CD4-positive, alpha-beta T cell (primary cell): ENCODE measurements around the gene PTCHD1. TPM values are rescaled to one million over a fixed set of nuclear protein-coding genes. Genes with fewer than 3 reads are reported as not detected.

Source experiments
- ATAC-seq: fragments of 200-7000 bp; cut with Tn5 transposase; one replicate; pipeline ENCODE4 v1.10.0; 2022; ENCODE audit warnings: mild to moderate bottlenecking; ENCODE audit not compliant: poor library complexity
- CTCF ChIA-PET: fragments of 350-600 bp; sonication (Branson Sonifier 250); formaldehyde crosslinking; loops from one replicate; lab custom pipeline; 2021; ENCODE audit warnings: antibody characterized with exemption, inconsistent platforms; lab: Charles Lee
- POLR2A ChIA-PET: fragments of 350-600 bp; sonication (Branson Sonifier 250); formaldehyde crosslinking; loops from one replicate; lab custom pipeline; 2021; ENCODE audit warnings: antibody characterized with exemption, inconsistent platforms; lab: Charles Lee
- DNase-seq, 14 experiments: peaks; one replicate each; pipeline ENCODE4 v3.0.0-alpha.2; 2013 to 2020; ENCODE audit warnings: mixed read lengths in 2 of 14
- H3K27ac ChIP-seq, 2 donors: one replicate each; pipeline versions ENCODE4 v1.5.1 to v1.7.0; 2013; ENCODE audit warnings: low read length in 2 of 2, low read depth in 1 of 2, mild to moderate bottlenecking in 1 of 2
- H3K27me3 ChIP-seq, 2 experiments: 1 replicate in 1 of 2; 2 replicates in 1 of 2; pipeline versions ENCODE4 v1.6.1 to v1.7.0; 2013; ENCODE audit warnings: low read length in 2 of 2, control low read depth in 1 of 2, mild to moderate bottlenecking in 1 of 2, moderate library complexity in 1 of 2; ENCODE audit not compliant: insufficient read depth in 2 of 2, control insufficient read depth in 1 of 2
- H3K36me3 ChIP-seq: one replicate; pipeline ENCODE4 v1.6.1; 2013; ENCODE audit warnings: low read length, control low read depth; ENCODE audit not compliant: insufficient read depth
- H3K4me1 ChIP-seq: one replicate; pipeline ENCODE4 v1.6.1; 2013; ENCODE audit warnings: low read length, control low read depth; ENCODE audit not compliant: insufficient read depth
- H3K4me3 ChIP-seq: one replicate; pipeline ENCODE4 v1.5.1; 2013; ENCODE audit warnings: mild to moderate bottlenecking, low read length, moderate library complexity
- H3K9me3 ChIP-seq, 2 experiments: 1 replicate in 1 of 2; 2 replicates in 1 of 2; pipeline versions ENCODE4 v1.6.1 to v1.7.0; 2013; ENCODE audit warnings: low read length in 2 of 2, mild to moderate bottlenecking in 2 of 2, control low read depth in 1 of 2, moderate library complexity in 1 of 2; ENCODE audit not compliant: control insufficient read depth in 1 of 2, insufficient read depth in 1 of 2
- H3K27ac Mint-ChIP-seq: one replicate; pipeline ENCODE4 v1.8.0; 2020; ENCODE audit warnings: mixed read lengths
- H3K27me3 Mint-ChIP-seq: one replicate; pipeline ENCODE4 v1.8.0; 2021; ENCODE audit warnings: mixed read lengths
- H3K36me3 Mint-ChIP-seq: one replicate; pipeline ENCODE4 v1.8.0; 2021; ENCODE audit warnings: low read depth, mixed read lengths
- H3K4me1 Mint-ChIP-seq: one replicate; pipeline ENCODE4 v1.8.0; 2021; ENCODE audit warnings: low read depth, mixed read lengths
- H3K4me3 Mint-ChIP-seq: one replicate; pipeline ENCODE4 v1.8.0; 2020; ENCODE audit warnings: mild to moderate bottlenecking, mixed read lengths
- H3K9me3 Mint-ChIP-seq: one replicate; pipeline ENCODE4 v1.8.0; 2020; ENCODE audit warnings: mixed read lengths
- intact Hi-C, 2 experiments: fragments of 100-400 bp; cut with DNase I in 1 of 2; cut with micrococcal nuclease in 1 of 2; formaldehyde crosslinking; loops; one replicate each; pipeline versions ENCODE4 v1.15.1 to v1.9.0; 2023 to 2025; cut with DNase I, micrococcal nuclease
- total RNA-seq, 174 experiments: library from RNA in 2 of 174; stranded (reverse) in 2 of 174; gene quantifications; one replicate each; pipeline ENCODE4 v1.2.3 and lab custom pipeline; 2021 to 2026
- TF ChIP-seq, protein P1 (sequence below): fragments of 200-600 bp; IDR thresholded peaks from one replicate; pipeline ENCODE4 v1.8.0; 2022; ENCODE audit warnings: antibody characterized with exemption, mild to moderate bottlenecking

The PTCHD1 gene
- total RNA-seq, 2 experiments from 2014 or later: not detected

DNA sequence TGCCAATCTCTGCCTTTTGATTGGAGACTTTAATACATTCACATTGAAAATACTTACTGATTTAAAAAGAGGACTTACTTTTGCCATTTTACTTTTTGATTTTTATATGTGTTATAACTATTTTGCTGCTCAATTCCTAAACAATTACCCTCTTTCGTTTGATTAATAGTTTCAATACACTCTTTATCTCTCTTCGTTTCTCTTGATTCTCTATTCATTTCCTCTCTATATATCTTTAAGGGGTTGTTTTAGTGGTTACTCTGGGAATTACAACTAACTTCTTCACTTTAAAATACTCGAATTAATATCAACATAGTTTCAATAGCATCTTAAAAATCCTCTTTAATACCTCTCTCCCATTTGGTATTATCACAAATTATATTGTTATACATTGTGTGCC is 116.6 kb downstream of the PTCHD1 start:
- Mint-ChIP-seq H3K27me3 (no peaks in the 10 kb centered on the region), H3K9me3 (no peaks in the 10 kb centered on the region), H3K4me3 (no peak overlapping the region), H3K4me1 (no peaks in the 10 kb centered on the region), H3K36me3 (no peaks in the 10 kb centered on the region), H3K27ac (no peak overlapping the region)
- Histone ChIP-seq H3K4me3 (no peak overlapping the region), H3K27ac (no peak overlapping the region), H3K4me1 (no peaks in the 10 kb centered on the region), H3K27me3 (no peaks in the 10 kb centered on the region), H3K9me3 (no peaks in the 10 kb centered on the region), H3K36me3 (no peaks in the 10 kb centered on the region)
- POLR2A ChIA-PET: no interaction called here
- no peak for DNase-seq
- intact Hi-C loops: no loop called here
- TF ChIP-seq, protein P1, sequence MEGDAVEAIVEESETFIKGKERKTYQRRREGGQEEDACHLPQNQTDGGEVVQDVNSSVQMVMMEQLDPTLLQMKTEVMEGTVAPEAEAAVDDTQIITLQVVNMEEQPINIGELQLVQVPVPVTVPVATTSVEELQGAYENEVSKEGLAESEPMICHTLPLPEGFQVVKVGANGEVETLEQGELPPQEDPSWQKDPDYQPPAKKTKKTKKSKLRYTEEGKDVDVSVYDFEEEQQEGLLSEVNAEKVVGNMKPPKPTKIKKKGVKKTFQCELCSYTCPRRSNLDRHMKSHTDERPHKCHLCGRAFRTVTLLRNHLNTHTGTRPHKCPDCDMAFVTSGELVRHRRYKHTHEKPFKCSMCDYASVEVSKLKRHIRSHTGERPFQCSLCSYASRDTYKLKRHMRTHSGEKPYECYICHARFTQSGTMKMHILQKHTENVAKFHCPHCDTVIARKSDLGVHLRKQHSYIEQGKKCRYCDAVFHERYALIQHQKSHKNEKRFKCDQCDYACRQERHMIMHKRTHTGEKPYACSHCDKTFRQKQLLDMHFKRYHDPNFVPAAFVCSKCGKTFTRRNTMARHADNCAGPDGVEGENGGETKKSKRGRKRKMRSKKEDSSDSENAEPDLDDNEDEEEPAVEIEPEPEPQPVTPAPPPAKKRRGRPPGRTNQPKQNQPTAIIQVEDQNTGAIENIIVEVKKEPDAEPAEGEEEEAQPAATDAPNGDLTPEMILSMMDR: no peak
- CTCF ChIA-PET: no interaction called here
- ATAC-seq: no peak
